Measurements from ENCODE around the gene GOLGA8K.
"Not testable (repeated sequence)": the region's sequence is repeated elsewhere in the genome, so short reads cannot be mapped to it uniquely, and the experiment has no call there.

GOLGA8K gene, protein sequence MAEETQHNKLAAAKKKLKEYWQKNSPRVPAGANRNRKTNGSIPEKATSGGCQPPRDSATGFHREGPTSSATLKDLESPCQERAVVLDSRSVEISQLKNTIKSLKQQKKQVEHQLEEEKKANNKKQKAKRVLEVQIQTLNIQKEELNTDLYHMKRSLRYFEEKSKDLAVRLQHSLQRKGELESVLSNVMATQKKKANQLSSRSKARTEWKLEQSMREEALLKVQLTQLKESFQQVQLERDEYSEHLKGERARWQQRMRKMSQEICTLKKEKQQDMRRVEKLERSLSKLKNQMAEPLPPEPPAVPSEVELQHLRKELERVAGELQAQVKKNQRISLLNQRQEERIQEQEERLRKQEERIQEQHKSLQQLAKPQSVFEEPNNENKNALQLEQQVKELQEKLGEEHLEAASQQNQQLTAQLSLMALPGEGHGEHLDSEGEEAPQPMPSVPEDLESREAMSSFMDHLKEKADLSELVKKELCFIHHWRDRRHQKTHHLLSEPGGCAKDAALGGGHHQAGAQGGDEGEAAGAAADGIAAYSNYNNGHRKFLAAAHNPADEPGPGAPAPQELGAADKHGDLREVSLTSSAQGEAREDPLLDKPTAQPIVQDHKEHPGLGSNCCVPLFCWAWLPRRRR

DNA sequence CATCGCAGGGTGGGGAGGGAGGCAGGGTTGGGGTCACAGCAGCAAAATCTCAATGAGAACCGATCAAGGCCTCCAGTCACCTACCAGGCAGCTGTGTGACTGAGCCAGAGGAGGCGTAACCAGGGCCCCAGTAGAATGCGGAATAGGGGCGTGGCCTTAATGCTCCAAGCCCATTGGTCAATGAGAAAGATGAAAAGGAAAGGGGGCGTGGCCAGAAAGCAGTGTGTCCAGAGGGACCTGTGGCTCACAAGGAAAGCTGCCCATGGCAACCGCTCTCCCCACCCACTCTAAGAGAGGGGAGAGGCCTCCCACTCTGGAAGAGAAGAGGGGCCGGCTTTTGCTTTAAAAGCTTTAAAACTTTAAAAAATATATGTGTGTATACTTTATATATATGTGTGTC lies at the start of gene GOLGA8K:
Gene GOLGA8K (minus strand): TSS at position 101 of the 400 bp plus-strand sequence. CDS start 98 bp downstream, at position 3.
- ATAC-seq, H3K27me3 Mint-ChIP-seq, H3K4me3 Mint-ChIP-seq, H3K36me3 Mint-ChIP-seq, H3K4me1 Mint-ChIP-seq, H3K9me3 Mint-ChIP-seq, H3K27ac Mint-ChIP-seq: not testable (repeated sequence)

DNA sequence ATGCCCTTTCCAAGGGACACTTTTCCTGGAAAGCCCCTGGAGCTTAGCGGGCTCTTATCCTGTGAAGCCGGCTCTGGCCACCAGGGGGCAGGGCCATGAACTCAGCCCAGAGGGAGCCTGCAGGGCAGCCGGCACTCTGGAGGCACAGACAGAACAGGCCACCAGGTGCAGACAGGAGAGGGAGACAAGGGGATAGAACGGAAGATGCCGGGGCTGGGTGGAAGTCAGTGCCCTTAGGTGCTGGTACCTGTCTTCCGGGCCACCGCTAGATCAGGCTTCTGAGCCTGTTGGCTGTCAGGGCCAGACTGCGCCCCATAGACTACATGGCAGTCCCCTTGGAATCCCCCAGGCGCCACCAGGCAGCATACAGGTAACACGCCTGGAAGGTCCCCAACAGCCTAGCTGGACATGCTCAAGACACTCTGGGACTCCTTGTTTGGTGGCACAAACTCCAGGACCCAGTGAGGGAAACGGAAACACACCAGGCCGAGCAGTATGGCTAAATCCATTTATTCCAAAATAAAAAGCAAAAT lies 37.4 kb upstream of the GOLGA8K start:
- H3K27me3 Mint-ChIP-seq, H3K4me1 Mint-ChIP-seq, H3K9me3 Mint-ChIP-seq, H3K27ac Mint-ChIP-seq, H3K36me3 Mint-ChIP-seq, H3K4me3 Mint-ChIP-seq: not testable (repeated sequence)
- peak; percentile 69 for ATAC-seq

DNA sequence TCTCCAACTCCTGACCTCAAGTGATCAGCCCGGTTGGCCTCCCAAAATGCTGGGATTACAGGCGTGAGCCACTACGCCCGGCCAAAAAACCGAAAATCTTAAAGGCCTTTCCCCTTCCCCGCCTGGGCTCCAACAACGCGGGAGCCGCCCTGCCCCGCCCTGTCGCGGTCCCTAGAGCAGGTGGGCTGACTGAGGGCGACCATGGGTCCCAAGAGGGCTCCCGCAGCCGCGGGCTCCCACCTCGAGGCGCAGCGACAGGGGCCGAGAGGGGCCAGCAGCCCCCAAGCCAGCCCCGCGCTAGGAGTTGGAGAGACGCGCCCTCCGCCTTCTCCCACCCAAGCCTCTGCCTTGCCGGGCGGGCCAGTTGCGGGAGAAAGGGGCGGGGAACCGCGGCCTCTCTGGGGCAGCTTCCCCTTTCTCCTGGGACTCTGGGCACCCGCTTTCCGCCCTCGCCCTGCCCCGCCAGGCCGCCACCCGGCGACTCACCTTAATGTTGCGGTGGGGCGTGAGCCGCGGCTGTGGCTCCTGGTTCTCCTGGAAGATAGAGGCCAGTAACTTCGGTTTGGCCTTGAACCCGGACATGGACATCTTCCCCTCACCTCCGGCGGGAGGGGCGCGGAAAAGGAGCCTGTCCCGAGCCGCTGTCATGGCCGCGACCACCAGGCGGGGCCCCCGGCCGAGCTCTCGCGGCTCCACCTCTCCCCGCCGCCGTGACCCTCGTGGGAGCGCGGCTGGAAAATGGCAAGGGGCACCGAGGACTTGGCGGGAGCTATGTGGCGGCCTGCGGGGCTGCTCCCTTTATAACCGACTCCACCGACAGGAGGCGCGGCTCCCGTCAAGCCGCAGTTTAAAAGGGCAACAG lies 31.2 kb upstream of the GOLGA8K start:
- not testable (repeated sequence) for H3K4me3 Mint-ChIP-seq, H3K4me1 Mint-ChIP-seq, H3K27ac Mint-ChIP-seq

DNA sequence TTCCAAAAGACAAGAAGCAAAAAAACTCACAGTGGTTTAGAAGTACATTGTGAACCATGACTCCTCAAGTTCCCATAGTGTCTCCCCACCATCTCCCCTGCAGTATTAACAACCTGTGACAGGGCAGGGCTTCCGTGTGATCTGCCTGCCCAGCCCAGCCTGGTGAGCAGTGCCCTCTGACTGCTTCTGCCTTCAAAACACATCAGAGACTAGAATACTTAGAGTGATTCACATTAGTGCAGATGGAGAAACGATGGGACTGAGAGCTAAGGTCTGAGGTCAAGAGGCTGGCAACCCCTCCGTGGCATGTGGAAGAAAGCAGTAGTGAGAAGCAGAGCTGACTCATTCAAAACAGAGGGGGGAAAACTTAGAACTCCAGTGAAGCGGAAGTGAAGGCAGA lies 24.5 kb upstream of the GOLGA8K start:
- not testable (repeated sequence) for H3K27ac Mint-ChIP-seq, H3K36me3 Mint-ChIP-seq, H3K4me3 Mint-ChIP-seq, H3K9me3 Mint-ChIP-seq, H3K27me3 Mint-ChIP-seq, H3K4me1 Mint-ChIP-seq
- peak; percentile 39 for ATAC-seq

More for the DNA sequence above, 31.2 kb upstream of the GOLGA8K start:
- not testable (repeated sequence) for H3K9me3 Mint-ChIP-seq, H3K27me3 Mint-ChIP-seq, H3K36me3 Mint-ChIP-seq
- ATAC-seq = peak; percentile 80

DNA sequence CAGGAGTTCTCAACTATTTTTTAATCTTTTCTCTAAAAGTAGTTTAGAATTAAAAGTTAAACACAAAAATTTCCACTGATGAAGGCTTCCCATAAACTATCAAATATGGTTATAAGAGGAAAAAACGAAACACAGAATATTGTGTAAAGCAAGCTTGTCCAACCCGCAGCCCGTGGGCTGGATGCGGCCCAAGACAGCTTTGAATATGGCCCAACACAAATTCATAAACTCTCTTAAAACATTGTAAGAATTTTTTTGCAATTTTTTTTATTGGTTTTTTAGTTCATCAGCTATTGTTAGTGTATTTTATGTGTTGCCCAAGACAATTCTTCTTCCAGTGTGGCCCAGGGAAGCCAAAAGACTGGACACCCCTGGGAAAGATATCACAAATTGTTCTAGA lies 23.4 kb upstream of the GOLGA8K start:
- H3K4me3 Mint-ChIP-seq, H3K27me3 Mint-ChIP-seq, ATAC-seq, H3K9me3 Mint-ChIP-seq, H3K4me1 Mint-ChIP-seq, H3K36me3 Mint-ChIP-seq, H3K27ac Mint-ChIP-seq: not testable (repeated sequence)

DNA sequence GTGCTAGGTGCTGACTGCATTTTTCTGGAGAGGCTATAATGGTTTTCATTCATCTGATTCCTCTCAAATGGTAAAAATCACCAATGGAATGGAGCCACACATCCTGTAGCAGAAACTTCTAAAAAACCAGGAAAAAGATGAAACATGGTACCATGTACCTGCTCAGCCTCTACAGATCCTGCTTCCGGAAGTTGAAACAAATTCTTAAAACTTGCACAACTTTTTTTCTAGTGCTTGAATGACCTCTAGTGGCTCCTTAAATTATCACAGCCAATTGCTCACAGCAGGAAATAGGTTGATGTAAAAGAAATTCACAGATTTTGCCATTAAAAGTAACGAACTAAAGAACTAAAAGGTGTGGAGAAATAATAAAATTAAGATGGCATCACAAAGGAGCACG lies 4.8 kb upstream of the GOLGA8K start:
- not testable (repeated sequence) for H3K27me3 Mint-ChIP-seq, H3K36me3 Mint-ChIP-seq, H3K4me1 Mint-ChIP-seq, ATAC-seq, H3K9me3 Mint-ChIP-seq, H3K4me3 Mint-ChIP-seq, H3K27ac Mint-ChIP-seq

DNA sequence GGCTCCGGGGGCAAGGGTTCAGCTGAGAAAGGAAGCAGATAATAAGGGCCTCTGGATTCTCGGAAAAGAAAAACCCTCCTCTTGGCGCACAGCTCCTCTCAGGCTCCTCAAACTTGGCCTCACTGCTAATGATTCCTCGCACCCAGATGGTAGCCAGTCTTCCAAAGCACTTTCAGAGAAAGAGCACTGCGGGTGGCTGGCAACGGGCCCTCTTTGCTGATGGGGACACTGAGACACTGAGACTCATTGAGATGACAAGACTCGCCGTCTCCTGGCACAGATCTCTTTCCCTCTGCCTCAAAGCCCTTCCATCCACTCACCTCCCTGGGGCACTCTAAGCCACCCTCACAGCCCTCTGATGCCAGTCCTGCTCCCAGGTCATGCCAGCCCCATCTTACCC lies 6.6 kb downstream of the GOLGA8K start:
- H3K36me3 Mint-ChIP-seq, ATAC-seq, H3K27me3 Mint-ChIP-seq, H3K27ac Mint-ChIP-seq, H3K4me3 Mint-ChIP-seq, H3K4me1 Mint-ChIP-seq, H3K9me3 Mint-ChIP-seq: not testable (repeated sequence)

DNA sequence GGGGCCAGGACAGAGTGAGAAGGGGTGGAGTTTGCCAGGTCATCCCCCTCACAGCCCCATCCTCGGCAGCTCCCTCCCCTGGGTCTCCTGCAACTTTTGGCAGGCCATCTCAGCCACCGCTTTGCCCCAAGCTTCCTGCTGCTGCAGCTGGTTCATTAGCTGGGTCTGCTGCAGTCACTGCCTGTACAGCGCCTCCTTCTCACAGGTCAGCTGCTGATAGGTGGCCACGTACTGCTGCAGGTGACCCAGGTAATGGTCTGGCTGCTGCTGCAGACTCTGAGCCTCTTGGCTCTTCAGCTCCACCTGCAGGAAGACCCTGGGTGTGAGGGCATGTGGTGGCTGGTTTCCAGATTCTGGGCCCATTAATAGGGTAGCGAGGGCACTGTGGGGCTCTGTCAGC lies 8.3 kb downstream of the GOLGA8K start:
- H3K27me3 Mint-ChIP-seq, H3K36me3 Mint-ChIP-seq, H3K9me3 Mint-ChIP-seq, H3K4me1 Mint-ChIP-seq, ATAC-seq, H3K27ac Mint-ChIP-seq, H3K4me3 Mint-ChIP-seq: not testable (repeated sequence)

DNA sequence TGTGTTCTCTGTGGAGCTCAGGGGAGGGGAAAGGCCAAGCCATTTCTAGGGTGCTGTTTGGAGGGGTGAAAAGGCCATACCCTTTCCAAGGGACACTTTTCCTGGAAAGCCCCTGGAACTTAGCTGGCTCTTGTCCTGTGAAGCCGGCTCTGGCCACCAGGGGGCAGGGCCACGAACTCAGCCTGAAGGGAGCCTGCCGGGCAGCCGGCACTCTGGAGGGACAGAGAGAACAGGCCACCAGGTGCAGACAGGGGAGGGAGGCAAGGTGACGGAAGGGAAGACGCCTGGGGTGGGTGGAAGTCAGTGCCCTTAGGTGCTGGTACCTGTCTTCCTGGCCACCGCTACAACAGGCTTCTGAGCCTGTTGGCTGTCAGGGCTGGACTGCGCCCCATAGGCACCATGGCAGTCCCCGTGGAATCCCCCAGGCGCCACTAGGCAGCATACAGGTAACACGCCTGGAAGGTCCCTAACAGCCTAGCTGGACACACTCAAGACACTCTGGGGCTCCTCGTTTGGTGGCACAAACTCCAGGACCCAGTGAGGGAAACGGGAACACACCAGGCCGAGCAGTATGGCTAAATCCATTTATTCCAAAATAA lies 14.9 kb downstream of the GOLGA8K start:
- not testable (repeated sequence) for H3K27ac Mint-ChIP-seq, ATAC-seq, H3K4me1 Mint-ChIP-seq, H3K27me3 Mint-ChIP-seq, H3K9me3 Mint-ChIP-seq, H3K36me3 Mint-ChIP-seq, H3K4me3 Mint-ChIP-seq

DNA sequence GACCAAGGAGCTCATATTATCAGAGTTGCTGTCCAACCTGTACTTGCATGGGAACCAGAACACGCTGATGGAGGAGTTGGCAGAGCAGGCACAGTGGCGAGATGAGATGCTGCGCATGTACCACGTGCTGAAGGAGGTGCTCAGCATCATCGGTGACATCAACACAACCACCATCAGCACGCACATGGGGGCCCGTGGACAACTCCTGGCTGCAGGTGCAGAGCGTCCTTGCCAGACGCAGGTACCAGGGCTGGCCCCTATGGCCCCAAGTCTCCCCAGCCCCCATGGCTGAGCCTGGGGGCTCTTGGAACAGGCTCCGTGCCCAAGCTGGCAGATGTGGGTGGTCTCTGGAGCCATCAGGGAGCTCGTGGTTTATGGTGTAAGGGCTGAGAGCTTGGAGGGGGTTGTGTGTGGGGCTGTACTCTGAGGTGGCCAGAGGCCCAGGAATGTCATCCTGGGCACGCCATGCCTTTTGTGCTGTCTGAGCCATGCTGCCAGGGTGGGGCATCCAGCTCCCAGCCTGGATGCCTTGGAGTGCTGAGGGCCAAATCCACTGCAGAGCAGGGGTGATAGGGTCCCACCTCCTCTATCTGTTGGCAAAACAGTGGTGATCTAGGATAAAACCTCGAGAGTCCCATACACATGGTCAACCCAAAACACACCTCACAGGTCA lies 17.1 kb downstream of the GOLGA8K start:
- not testable (repeated sequence) for H3K4me1 Mint-ChIP-seq, H3K4me3 Mint-ChIP-seq, ATAC-seq

DNA sequence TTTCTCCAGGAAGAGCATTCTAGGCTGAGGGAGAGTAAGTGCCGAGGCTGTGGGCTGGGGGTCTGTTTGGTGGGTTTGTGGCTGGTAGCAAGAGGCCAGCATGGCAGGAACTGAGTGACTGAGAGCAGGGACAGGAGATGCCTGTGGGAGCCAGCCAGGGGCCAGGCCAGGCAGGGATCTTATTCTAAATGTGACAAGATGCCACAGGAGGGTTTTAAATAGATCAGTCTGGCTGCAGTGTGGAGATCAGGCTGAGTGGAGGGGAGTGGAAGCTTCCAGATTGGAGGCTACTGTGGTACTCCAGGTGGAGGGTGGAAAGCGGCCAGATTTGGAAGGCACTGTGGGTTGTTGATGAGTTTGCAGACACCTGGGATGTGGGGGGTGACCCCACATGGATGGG lies 28.9 kb downstream of the GOLGA8K start:
- H3K4me3 Mint-ChIP-seq, H3K27me3 Mint-ChIP-seq, H3K4me1 Mint-ChIP-seq, H3K27ac Mint-ChIP-seq, H3K9me3 Mint-ChIP-seq, H3K36me3 Mint-ChIP-seq, ATAC-seq: not testable (repeated sequence)

More for the DNA sequence above, 17.1 kb downstream of the GOLGA8K start:
- not testable (repeated sequence) for H3K27ac Mint-ChIP-seq, H3K9me3 Mint-ChIP-seq, H3K27me3 Mint-ChIP-seq, H3K36me3 Mint-ChIP-seq

DNA sequence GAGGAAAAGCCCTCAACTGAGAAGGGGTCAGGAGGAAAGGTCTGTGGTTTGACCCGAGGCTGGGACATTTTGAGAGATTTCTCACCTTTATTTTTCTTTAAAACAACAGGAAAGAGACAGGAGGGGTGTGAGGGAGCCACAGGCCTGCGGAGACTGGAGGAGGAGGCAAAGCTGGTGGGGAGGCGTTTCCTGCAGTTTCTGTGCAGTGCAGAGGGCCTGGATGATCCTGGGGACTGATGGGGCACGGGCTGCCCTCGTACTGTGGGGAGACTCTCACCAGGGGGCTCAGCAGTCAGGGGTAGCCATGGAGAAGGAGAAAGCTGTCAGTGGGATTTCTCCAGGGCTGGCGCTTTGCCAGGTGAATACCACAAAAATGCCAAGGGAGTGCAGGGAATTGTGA lies 29.4 kb downstream of the GOLGA8K start:
- not testable (repeated sequence) for H3K4me1 Mint-ChIP-seq, H3K9me3 Mint-ChIP-seq, H3K4me3 Mint-ChIP-seq, H3K27me3 Mint-ChIP-seq, H3K36me3 Mint-ChIP-seq, H3K27ac Mint-ChIP-seq, ATAC-seq

DNA sequence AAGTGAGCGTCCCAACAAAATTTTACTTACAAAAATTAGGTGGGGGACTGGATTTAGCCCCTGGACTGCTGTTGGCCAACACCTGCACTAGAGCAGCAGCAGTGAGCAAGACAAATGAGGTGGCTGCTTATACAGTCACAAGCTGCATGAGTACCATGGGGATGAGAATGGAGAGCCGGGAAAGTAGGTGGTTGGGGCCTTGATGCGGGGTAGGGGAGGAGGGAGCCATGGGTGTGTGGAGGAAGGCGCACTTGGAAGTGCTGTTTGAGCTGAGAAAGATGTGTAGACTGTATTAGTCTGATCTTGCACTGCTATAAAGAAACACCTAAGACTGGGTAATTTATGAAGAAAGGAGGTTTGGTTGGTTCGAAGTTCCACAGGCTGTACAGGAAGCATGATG lies 31.0 kb downstream of the GOLGA8K start:
- H3K9me3 Mint-ChIP-seq, H3K27ac Mint-ChIP-seq, H3K4me1 Mint-ChIP-seq, H3K4me3 Mint-ChIP-seq, ATAC-seq, H3K36me3 Mint-ChIP-seq, H3K27me3 Mint-ChIP-seq: not testable (repeated sequence)

DNA sequence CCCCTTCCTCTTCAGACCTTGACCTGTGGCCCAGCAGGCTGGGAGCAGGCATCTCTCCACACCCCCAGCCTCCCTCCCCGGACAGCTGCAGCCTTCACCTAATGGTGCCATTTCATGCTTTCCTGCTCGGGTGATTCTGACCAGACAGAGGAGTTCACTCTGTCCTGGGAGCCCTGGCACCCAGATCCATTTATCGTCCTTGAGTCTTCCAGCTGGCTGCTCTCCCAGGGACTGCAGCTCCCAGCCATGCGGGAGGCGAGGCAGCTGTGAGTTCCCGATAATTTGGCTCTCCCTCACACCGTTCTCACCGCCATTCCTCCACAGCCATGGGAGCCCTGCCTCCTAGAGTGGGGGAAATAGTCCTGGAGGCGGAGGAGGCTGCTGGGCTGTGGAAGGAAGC lies 32.6 kb downstream of the GOLGA8K start:
- H3K36me3 Mint-ChIP-seq, H3K4me3 Mint-ChIP-seq, H3K27ac Mint-ChIP-seq, H3K4me1 Mint-ChIP-seq, H3K27me3 Mint-ChIP-seq, ATAC-seq, H3K9me3 Mint-ChIP-seq: not testable (repeated sequence)

DNA sequence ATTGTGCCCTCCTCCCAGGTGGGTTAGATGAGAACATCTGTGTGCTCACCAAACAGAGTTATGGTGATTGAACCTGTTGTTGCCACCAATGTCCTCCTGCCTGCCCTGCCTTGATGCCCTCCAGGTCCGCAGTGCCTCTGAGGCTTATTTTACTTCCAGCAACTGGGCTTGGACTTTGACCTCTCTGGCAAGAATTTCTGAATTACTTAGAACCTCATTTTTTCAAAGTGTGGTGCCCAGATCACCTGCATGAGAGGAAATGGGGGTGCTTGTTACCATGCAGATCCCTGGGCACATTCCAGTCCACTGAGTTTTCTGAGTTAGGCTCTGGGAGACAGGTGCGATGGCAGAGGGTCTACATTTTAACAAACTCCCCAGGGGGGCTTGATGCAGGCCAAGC lies 33.0 kb downstream of the GOLGA8K start:
- not testable (repeated sequence) for H3K9me3 Mint-ChIP-seq, H3K4me3 Mint-ChIP-seq, H3K27ac Mint-ChIP-seq, ATAC-seq, H3K27me3 Mint-ChIP-seq, H3K36me3 Mint-ChIP-seq, H3K4me1 Mint-ChIP-seq

Data from stimulated activated memory B cell treated with anti-CD40 and anti-IgM and Interleukin-4, amounts not matched to agents 10 μg/mL and 1 μg/mL and 100 μg/mL, for 72 hours (primary cell).